HG03025 (cell line): Measurements from ENCODE around the gene CARHSP1.
"Not testable (repeated sequence)": the region's sequence is repeated elsewhere in the genome, so short reads cannot be mapped to it uniquely, and the experiment has no call there.

Experiments used
- ATAC-seq: cut with Tn5 transposase; IDR thresholded peaks from one replicate; pipeline ENCODE4 v1.9.1; 2021; ENCODE audit warnings: mild to moderate bottlenecking, moderate library complexity; ENCODE audit not compliant: unreplicated experiment, low FRiP score

Gene CARHSP1

GRCh38 chr16:8858994-8859912, 9.6 kb downstream of the CARHSP1 start:
- ATAC-seq = no peak

DNA sequence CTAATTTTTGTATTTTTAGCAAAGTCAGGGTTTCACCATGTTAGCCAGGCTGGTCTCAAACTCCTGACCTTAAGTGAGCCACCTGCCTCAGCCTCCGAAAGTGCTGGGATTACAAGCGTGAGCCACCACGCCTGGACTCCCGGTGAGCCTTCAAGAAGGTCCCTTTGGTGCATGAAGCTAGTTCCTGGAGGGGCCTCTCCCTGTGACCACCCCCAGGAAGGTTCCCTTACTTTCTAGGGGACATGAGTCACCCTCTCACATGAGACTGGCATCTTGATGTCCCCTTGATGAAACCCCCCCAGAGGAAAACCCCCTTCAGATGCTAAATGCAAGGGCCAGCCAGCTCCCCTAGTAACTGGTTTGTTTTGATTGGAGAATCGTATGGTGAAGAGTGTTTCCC, 12.8 kb downstream of the CARHSP1 start:
- ATAC-seq = no peak

DNA sequence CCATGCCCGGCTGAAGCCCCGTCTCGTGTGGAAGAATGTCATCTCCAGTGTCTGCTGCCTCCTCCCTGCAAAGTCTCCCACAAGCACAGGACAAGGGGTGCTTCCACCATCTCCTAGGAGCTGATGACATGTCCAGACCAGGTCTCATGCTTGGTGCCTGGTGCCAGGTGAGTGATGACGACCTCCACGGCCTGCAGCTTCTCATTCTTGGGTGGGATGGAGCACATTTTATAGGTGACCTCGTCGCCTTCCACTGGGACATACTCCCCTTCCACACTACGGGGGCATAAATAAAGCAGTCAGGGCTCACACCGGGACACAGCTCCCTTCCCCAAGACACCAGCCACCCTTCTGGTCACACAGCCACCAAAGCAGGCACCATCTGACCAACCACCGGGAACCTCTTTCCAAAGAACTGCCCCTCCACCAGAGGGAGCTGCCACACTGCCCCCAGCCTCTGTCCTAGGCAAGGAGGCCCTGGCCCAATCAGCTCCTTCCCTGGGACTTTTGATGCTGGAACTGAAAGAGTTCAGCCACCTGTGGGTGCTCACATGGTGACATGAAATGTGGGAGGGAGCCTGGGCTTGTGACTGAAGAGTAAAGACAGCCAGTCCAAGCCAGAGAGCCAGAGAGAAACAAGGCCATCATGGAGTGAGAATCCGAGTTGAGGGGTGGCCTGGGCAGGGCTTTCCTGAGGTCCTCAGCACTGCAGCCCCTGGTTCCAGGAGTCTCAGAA, 13.6 kb downstream of the CARHSP1 start:
- no peak for ATAC-seq

- ATAC-seq = no peak
These were observed 14.4 kb downstream of the CARHSP1 start for GRCh38 chr16:8854298-8854948.

DNA sequence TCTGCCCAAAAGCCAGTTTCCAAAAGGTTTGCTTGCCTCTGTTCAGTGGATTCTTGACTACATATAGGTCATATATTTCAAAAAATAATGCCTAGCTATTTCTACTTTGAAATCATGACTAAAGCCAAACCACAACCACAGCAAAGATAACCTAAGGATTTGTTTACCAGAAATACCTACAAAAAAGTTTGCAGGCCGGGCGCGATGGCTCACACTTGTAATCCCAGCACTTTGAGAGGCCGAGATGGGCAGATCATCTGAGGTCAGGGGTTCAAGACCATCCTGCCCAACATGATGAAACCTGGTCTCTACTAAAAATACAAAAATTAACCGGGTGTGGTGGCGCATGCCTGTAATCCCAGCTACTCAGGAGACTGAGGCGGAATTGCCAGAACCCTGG, 15.2 kb downstream of the CARHSP1 start:
- ATAC-seq = no peak

GRCh38 chr16:8853150-8853549, 15.7 kb downstream of the CARHSP1 start:
- no peak for ATAC-seq

GRCh38 chr16:8852534-8852933, 16.3 kb downstream of the CARHSP1 start:
- ATAC-seq = no peak

- no peak for ATAC-seq
These were observed 16.9 kb downstream of the CARHSP1 start for GRCh38 chr16:8851761-8852403.

GRCh38 chr16:8850279-8850885, 18.4 kb downstream of the CARHSP1 start:
- no peak for ATAC-seq

DNA sequence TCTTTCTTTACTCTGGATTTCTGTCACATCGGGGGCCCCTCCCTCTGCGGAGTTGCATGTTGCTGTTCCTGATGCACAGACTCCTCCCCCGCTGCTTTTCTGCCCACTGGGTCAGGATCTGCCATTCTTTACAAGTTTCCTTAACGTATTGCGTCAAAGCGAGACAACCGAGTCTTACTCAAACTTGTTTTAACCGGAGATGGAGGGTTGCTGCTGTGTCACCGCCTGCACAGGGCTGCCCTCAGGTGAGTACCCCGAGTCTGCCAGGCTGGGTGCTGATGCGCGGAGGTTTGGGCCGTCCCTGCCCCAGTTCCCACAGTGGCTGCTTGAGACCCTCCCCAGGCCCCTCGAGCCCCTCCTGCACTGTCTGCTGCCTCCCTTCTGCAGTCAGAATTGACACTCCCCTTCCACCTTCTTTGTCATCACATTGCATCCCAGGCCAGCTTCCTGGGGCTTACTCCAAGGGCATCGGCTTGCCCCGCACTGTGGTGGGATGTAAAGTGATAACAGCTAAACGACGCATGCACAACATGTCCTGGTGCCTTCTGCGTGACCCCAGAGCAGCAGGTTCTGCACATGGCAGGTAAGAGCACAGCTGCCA, 19.3 kb downstream of the CARHSP1 start:
- ATAC-seq = no peak

GRCh38 chr16:8848939-8849391, 19.8 kb downstream of the CARHSP1 start:
- ATAC-seq = no peak

DNA sequence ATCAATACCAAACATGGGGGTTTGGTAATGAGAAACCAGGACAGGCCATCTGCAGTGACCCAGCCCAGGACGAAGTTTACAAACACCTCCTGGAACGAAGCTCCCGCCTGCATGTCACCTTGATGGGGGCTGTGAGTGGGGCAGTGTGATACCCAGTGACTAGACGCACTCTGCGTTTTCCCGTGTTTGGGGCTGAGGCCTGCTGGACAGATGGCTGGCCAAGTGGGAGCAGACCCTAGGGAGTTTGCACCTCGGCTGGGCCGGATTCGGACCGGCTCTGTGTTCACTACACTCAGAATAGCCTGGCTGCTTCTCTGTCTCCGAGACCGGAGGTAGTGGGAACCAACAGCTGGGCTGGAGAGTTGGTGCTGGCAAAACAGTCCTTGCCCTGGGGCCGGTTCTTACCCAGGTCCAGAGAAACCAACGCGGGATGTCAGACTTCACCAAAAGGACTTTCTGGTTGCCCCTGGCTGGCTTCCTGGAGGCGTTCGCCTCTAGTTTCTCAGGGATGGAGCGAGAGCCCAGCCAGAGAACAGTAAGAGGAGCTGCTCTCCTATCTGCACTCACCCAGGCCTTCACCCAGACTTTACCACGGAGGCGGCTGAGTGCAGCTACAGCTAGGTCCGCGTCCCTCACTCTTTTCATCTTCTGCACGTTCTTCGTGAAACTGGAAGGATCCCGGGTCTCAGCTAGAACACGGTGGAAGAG, 20.4 kb downstream of the CARHSP1 start:
- ATAC-seq = no peak

DNA sequence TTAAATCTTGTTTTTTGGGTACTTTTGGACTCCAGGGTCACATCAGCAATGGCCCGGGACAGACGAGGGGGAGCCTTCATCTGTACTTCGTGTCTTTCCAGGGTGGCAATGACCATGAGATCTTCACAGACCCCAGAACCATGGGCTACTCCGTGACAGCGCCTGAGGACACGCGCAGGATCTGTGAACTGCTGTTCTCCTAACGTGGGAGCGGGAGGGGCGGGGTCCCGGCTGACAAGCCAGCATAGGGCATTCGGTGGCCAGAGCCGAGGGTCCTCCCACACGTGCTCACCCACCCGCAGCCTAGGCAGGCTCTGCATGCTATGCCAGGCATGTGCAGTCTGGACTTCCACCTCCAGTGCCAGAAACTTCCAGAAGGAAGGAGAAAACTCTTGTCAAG, 21.2 kb downstream of the CARHSP1 start:
- ATAC-seq = no peak

GRCh38 chr16:8847145-8847544, 21.7 kb downstream of the CARHSP1 start:
- no peak for ATAC-seq

DNA sequence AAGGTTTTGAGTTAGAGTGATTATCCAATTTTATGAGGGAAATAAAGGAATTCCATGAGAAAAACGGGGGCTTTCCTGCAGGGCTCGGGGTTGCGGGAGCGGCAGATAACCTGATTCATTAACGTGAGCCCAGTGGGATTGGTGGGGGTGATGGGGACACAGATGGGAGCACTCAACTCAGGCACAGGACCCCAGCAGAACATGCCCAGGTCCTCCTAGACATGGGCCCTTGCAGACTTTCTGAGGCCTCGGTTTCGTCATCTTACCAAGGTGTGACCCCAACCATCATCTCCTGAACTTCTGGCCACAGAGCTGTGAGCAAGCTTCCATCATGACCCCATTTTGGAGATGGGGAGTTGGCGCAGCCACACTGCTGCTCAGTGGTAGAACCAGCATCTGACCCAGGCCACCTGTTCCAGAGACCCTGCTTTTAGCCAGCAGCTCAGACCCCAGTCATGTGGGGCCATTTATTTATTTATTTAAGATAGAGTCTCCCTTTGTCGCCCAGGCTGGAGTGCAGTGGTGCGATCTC, 22.3 kb downstream of the CARHSP1 start:
- no peak for ATAC-seq

DNA sequence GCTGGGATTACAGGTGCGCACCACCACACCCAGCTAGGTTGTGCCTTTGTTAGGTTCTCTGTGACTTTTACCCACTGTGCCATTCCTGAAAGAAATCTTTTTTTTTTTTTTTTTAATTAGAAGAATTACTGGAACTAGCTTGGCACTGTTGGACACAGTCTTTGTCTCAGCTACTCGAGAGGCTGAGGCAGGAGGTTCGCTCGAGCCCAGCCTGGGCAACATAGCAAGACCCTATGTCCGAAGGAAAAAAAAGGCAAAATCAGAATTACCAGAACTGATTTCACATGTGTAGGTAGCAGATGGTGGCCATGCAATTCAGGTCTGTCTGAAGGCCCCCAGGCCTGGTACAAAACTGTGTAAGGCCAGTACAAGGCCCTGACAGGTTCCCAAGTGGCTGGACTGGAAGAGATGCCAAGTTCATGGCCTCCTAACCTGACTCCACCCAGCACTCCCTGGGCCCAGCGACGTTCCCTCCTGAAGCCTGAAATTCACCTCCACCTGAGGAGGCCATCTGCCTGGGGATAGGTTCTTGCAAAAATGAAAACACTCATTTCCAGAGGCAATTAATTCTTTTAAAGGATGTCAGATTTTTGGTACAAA, 23.0 kb downstream of the CARHSP1 start:
- no peak for ATAC-seq

GRCh38 chr16:8843296-8843695, 25.5 kb downstream of the CARHSP1 start:
- ATAC-seq = not testable (repeated sequence)

GRCh38 chr16:8842016-8842415, 26.8 kb downstream of the CARHSP1 start:
- ATAC-seq = not testable (repeated sequence)
